Smooth muscle cell of the brain vasculature (primary cell): ENCODE results near the gene KMT2B.
"Not testable (repeated sequence)": the region's sequence is repeated elsewhere in the genome, so short reads cannot be mapped to it uniquely, and the experiment has no call there.

Source experiments
- DNase-seq: peaks from one replicate; pipeline ENCODE4 v3.0.0-alpha.2; 2012; ENCODE audit warnings: low read depth, low spot score

The KMT2B gene

DNA sequence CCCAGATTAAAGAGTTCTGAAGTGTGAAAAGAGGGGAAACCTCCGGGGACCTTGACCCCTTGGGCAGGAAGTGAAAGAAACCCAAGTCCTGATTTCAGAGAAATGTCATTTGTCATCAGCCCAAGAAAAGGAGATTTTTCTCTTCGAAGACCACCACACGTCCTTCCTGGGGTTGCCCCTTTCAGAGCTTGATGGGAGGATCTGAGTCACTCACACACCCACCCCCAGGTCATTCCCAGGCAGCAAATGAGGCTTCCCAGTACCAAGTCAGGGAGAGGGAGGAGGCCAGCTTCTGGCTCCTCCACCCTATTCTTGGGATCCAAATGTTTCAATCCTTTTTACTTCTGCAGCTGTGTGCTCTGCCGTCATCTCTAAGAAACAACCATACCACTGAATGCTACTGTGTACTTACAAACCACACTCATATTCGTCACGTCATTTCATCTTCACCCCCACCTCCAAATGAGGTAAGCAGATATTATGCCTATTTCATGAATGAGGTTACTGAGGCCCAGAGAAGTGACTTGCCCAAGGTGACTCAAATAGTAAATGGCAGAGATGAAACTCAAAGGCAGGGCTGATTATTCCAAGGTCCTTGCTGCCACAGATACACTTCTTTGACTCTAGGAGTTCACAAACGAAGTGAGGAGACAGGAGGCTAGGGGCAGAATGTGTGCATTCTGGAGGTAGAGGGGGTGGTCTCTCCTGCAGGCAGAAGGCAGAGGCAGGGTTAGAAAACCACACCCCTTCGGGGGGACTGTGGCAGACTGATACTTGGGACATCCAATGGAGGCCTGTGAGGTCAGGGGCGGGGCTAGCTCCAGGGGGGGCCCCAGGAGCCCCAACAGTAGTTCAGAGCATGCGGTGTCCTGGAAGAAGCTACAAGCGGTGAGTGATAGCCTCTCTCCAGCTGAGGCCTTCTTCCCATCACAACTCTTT, 5.0 kb upstream of the KMT2B start:
- DNase-seq = no peak

DNA sequence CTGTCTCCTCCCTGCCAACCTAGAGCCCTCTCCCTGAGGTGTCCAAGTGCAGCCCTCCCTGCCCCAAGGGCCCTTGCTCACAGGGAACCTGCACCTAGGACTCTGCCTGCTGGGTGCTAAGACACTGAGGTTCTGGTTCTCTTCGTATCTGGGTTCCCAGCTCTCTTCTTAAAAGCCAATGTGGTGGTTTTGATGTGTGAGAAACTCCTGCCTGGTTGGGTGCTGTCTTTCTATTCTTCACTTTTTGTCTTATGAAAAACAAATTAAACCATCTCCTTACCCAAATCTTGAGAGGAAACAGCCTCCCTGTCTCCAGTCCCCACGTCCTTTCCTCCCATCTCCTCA, 4.3 kb upstream of the KMT2B start:
- no peak for DNase-seq

DNA sequence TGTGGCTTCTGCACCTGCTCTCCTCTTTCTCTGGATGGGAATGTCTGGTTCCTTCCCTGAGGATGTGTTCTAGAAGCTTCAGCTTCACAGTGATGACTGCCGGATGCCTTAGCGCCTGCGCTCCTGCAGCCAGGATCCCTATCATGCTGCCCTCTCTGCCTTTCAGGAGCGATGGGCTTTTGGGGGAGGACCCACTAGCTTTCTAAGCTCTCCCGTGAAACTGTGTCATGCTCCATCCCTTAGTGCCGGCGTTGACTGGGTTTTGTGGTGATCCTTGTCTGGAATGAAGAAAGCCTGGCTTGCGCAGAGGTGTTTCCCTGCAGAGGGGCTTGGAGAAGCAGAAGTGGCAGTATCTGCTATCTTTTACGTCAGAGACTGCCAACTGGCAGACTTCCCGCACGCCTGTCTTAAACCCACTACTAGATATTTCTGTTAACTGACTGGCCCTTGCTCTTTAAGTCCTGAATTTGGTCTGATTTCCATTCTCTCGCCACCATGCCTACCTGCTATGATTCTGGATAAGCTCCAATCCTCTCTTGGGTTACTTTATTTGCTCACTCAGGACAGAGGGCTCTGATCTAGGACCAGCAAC, 3.8 kb upstream of the KMT2B start:
- DNase-seq = no peak

DNA sequence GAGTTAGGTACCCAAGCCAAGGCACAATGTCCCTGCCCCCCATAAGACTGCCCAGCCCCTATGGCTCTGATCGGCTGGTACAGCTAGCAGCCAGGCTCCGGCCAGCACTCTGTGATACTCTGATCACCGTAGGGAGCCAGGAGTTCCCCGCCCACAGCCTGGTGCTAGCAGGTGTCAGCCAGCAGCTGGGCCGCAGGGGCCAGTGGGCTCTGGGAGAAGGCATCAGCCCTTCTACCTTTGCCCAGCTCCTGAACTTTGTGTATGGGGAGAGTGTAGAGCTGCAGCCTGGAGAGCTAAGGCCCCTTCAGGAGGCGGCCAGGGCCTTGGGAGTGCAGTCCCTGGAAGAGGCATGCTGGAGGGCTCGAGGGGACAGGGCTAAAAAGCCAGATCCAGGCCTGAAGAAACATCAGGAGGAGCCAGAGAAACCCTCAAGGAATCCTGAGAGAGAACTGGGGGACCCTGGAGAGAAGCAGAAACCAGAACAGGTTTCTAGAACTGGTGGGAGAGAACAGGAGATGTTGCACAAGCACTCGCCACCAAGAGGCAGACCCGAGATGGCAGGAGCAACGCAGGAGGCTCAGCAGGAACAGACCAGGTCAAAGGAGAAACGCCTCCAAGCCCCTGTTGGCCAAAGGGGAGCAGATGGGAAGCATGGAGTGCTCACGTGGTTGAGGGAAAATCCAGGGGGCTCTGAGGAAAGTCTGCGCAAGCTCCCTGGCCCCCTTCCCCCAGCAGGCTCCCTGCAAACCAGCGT, 3.0 kb upstream of the KMT2B start:
- DNase-seq = no peak

- DNase-seq = no peak
These were observed 2.4 kb upstream of the KMT2B start for GRCh38 chr19:35715355-35715809.

DNA sequence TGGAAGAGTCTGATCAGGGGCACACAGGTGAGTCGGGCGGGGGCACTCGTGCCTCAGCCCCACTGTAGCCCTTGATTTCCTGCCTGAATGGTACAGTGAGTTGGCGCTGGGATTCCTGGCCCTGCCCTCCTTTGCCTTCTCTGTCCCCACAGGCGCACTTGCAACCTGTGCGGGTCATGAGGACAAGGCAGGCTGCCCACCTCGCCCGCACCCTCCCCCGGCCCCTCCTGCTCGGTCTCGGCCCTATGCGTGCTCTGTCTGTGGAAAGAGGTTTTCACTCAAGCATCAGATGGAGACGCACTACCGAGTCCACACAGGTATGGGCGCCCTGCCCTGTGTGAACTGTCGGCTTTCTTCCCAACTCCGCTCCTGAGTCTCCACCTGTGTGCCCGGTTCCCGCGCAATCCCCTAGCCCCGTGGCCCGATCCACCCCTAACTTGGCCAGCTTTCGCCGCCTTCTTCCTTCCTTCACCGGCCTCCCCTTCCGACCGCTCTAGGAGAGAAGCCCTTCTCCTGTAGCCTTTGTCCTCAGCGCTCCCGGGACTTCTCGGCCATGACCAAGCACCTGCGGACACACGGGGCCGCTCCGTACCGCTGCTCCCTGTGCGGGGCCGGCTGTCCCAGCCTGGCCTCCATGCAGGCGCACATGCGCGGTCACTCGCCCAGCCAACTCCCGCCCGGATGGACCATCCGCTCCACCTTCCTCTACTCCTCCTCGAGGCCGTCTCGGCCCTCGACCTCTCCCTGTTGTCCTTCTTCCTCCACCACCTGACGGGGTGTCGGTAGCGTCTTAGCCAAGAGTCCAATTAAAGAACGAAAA, 1.6 kb upstream of the KMT2B start:
- no peak for DNase-seq

- DNase-seq = peak; percentile 56
These were observed 770 bp upstream of the KMT2B start for GRCh38 chr19:35716801-35717664.

DNA sequence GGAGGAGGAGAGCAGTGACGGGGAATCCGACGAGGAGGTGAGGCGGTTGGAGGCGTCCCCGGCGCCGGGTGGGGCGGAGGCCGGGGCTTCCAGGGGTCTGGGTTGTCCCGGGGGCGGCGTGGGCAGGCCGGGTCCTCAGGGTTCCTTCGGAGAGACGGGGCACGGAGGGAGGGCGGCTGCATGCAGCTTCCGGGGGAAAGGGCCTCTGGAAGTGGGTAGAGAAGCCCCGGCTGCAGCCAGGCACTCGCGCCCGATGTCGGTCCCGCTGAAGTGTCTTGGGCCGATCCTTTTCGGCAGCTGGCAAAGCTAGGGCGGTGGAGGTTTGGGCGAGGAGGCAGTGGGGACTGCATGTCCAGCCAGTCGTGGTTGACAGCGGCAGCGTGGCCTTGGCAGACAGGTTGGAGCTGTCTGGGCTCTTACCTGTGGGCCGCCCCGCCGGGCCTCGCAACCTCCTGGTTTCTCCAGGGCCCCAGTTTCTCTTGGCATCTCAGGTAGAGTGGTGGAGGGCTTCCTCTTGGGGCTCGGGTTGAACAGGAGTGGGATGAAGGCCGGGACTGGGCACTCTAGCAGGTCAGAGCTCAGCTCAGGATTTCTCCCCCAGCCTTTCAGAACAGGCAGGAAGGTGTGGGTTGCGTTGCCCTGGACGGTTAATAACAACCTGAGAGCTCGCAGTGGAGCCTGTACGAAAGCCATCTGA, 690 bp downstream of the KMT2B start:
- DNase-seq = no peak

DNA sequence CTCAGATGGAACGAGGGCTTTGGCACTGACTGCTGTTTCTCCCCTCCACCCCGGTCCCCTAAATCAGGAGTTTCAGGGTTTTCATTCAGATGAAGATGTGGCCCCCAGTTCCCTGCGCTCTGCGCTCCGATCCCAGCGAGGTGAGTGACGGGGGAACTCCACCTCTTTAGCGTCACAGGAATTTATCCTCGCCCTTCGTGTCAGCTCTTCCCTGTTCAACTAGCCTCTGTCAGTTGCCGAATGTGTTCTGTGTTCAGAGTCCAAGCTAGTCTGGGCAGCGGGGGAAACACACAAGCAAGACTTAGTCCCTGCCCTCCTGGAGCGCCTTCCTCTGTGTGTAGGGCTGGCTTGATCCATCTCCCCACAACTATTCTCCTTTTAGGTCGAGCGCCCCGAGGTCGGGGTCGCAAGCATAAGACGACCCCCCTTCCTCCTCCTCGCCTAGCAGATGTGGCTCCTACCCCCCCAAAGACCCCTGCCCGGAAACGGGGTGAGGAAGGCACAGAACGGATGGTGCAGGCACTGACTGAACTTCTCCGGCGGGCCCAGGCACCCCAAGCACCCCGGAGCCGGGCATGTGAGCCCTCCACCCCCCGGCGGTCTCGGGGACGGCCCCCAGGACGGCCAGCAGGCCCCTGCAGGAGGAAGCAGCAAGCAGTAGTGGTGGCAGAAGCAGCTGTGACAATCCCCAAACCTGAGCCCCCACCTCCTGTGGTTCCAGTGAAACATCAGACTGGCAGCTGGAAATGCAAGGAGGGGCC, 1.8 kb downstream of the KMT2B start:
- DNase-seq = no peak

GRCh38 chr19:35720163-35720524, 2.3 kb downstream of the KMT2B start:
- DNase-seq = no peak

GRCh38 chr19:35720648-35721047, 2.8 kb downstream of the KMT2B start:
- no peak for DNase-seq

GRCh38 chr19:35721374-35721773, 3.6 kb downstream of the KMT2B start:
- DNase-seq = no peak

DNA sequence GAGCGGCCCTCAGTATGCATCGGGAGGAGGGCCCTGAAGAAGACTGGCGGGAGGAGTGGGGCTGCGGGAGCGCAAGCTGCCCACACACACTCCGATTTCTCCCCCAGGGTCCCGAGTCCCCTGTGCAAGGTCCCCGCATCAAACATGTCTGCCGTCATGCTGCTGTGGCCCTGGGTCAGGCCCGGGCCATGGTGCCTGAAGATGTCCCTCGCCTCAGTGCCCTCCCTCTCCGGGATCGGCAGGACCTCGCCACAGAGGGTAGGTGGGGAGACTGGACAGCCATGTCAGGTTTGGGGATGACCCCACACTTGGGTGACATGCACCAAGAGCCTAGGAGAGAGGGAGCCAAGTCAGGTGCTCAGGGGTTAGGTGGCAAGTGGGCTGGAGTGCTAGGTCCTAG, 4.7 kb downstream of the KMT2B start:
- DNase-seq = no peak

DNA sequence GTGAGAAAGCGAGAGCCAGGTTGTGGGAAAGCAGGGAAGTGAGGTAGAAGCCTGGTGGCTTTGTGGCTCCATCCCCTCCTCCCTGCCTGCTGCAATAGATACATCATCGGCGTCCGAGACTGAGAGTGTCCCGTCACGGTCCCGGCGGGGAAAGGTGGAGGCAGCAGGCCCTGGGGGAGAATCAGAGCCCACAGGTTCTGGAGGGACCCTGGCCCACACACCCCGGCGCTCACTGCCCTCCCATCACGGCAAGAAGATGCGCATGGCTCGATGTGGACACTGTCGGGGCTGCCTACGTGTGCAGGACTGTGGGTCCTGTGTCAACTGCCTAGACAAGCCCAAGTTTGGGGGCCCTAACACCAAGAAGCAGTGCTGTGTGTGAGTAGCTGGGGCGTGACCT, 5.1 kb downstream of the KMT2B start:
- DNase-seq = no peak

GRCh38 chr19:35723671-35724070, 5.9 kb downstream of the KMT2B start:
- no peak for DNase-seq

GRCh38 chr19:35724132-35724531, 6.3 kb downstream of the KMT2B start:
- DNase-seq = not testable (repeated sequence)

DNA sequence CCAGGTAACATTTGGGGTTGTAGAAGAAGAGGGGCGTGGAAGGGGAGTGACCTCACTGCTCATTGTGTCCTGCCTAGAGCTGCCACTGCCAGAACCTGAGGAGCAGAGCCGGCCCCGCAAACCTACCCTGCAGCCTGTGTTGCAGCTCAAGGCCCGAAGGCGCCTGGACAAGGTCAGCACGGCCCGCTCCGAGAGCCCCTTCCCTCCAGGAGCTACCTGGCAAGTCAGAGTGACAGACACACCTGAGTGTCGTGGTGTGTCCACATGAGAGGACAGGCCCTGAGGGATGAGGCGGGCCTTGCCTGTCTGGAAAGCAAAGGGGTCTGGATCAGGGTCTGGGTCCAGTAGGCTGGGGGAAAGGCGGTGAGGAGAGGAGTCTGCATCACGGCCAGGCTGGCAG, 6.8 kb downstream of the KMT2B start:
- DNase-seq = no peak

DNA sequence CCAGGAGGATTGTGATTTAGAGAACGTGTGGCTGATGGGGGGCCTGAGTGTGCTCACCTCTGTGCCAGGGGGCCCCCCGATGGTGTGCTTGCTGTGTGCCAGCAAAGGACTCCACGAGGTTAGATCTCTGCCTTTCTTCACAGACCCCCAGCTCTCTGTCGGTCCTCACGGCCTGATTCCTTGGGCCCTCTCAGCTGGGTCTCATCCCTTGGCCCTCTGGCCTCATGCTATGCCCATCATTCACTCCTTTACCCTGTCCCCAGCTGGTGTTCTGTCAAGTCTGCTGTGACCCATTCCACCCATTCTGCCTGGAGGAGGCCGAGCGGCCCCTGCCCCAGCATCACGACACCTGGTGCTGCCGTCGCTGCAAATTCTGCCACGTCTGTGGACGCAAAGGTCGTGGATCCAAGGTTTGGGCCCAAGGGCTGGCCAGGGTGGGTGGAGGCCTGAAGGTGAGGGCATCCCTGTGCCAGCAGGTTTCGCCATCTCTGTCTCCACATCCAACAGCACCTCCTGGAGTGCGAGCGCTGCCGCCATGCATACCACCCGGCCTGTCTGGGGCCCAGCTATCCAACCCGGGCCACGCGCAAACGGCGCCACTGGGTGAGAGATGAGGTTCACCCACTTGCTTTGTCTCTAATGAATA, 7.5 kb downstream of the KMT2B start:
- no peak for DNase-seq
